A549 (cell line): Measurements from ENCODE around the gene MSI2. TPM values are rescaled to one million over a fixed set of nuclear protein-coding genes. Genes with fewer than 3 reads are reported as not detected.
A peak's percentile ranks its signal among the peaks of the same experiment; 100 is the strongest.

Experiments
- ATAC-seq, 2 experiments: fragments of 200-7000 bp in 1 of 2; fragments of >200 bp in 1 of 2; cut with Nextera tagmentation in 1 of 2; cut with Tn5 transposase in 1 of 2; 3 replicates each; pipeline versions ENCODE4 v1.8.0 to v1.9.1; 2018 to 2020; ENCODE audit warnings: mild to moderate bottlenecking in 1 of 2, moderate library complexity in 1 of 2
- CTCF ChIA-PET: fragments of 300-600 bp; sonication (Branson Sonifier 250); formaldehyde crosslinking; extraction: SDS; loops from one replicate; lab custom pipeline; 2021; ENCODE audit warnings: antibody characterized with exemption, inconsistent platforms; lab: Yijun Ruan, JAX
- POLR2A ChIA-PET: fragments of 350-600 bp; formaldehyde crosslinking; extraction: SDS; loops from one replicate; lab custom pipeline; 2021; ENCODE audit warnings: antibody characterized with exemption, inconsistent platforms; lab: Yijun Ruan, JAX
- DNase-seq, 2 experiments: peaks; one replicate each; pipeline versions ENCODE4 v3.0.0 to v3.0.0-alpha.2; 2011 to 2016; ENCODE audit warnings: low read depth in 1 of 2, low spot score in 1 of 2
- FAIRE-seq: peaks from 2 replicates; lab custom pipeline; 2011; peaks lifted over from hg19 to GRCh38; lab: Jason Lieb, UNC
- H3K27ac ChIP-seq, 2 experiments: fragments of >200 bp; sonication (Bioruptor Twin); formaldehyde crosslinking; 3 replicates each; pipeline ENCODE4 v1.5.1; 2016 to 2017
- H3K4me1 ChIP-seq: fragments of >200 bp; sonication (Bioruptor Twin); formaldehyde crosslinking; 3 replicates; pipeline ENCODE4 v1.6.1; 2016
- H3K4me2 ChIP-seq: fragments of >200 bp; sonication (Bioruptor Twin); formaldehyde crosslinking; 3 replicates; pipeline ENCODE4 v1.6.1; 2016
- H3K4me3 ChIP-seq: fragments of >200 bp; sonication (Bioruptor Twin); formaldehyde crosslinking; 3 replicates; pipeline ENCODE4 v1.5.1; 2016
- H3K9me3 ChIP-seq: fragments of >200 bp; sonication (Bioruptor Twin); formaldehyde crosslinking; 3 replicates; pipeline ENCODE4 v1.6.1; 2016
- ATOH8 ChIP-seq: fragments of 250-450 bp; sonication (Bioruptor Pico); IDR thresholded peaks from 2 replicates; pipeline ENCODE4 v1.5.0; 2020; ENCODE audit warnings: low read depth, mild to moderate bottlenecking, moderate library complexity
- CBX2 ChIP-seq: fragments of 200-600 bp; sonication (generic); IDR thresholded peaks from 2 replicates; pipeline ENCODE4 v1.6.1; 2016; ENCODE audit warnings: low read depth, mild to moderate bottlenecking, borderline replicate concordance
- EP300 ChIP-seq, 2 experiments: fragments of >200 bp; sonication (Bioruptor Twin); formaldehyde crosslinking; IDR thresholded peaks; 2 replicates in 1 of 2; 3 replicates in 1 of 2; pipeline ENCODE4 v1.6.1; 2016 to 2017
- FOSL2 ChIP-seq, 2 experiments: fragments of 450-650 bp in 1 of 2; fragments of >200 bp in 1 of 2; sonication (Bioruptor Twin) in 1 of 2; formaldehyde crosslinking; IDR thresholded peaks; 2 replicates each; pipeline versions ENCODE4 v1.5.0 to v1.6.1; 2016 to 2020; ENCODE audit warnings: mild to moderate bottlenecking in 1 of 2, moderate library complexity in 1 of 2
- FOXS1 ChIP-seq: fragments of 250-450 bp; sonication (Bioruptor Pico); IDR thresholded peaks from 2 replicates; pipeline ENCODE4 v1.5.0; 2020; ENCODE audit warnings: mild to moderate bottlenecking, moderate library complexity
- HOXA7 ChIP-seq: fragments of 250-450 bp; sonication (Bioruptor Pico); IDR thresholded peaks from 2 replicates; pipeline ENCODE4 v1.5.0; 2020; ENCODE audit warnings: mild to moderate bottlenecking, moderate library complexity
- HOXB13 ChIP-seq: fragments of 250-450 bp; sonication (Bioruptor Pico); IDR thresholded peaks from 2 replicates; pipeline ENCODE4 v1.5.0; 2020; ENCODE audit warnings: low read depth, mild to moderate bottlenecking, moderate library complexity
- JUNB ChIP-seq: fragments of >200 bp; sonication (Bioruptor Twin); formaldehyde crosslinking; IDR thresholded peaks from 2 replicates; pipeline ENCODE4 v1.6.1; 2016
- PHF8 ChIP-seq: fragments of 200-600 bp; sonication (generic); IDR thresholded peaks from 2 replicates; pipeline ENCODE4 v1.6.1; 2016; ENCODE audit warnings: low read depth, mild to moderate bottlenecking, antibody characterized with exemption, moderate library complexity, borderline replicate concordance
- POLR2AphosphoS2 ChIP-seq: conservative IDR thresholded peaks from 2 replicates; pipeline ENCODE4 v1.6.1; 2012; ENCODE audit warnings: low read length, improper control_type of control experiment, inconsistent platforms
- RAD21 ChIP-seq, 2 experiments: fragments of >200 bp in 1 of 2; sonication (Bioruptor Twin) in 1 of 2; formaldehyde crosslinking in 1 of 2; IDR thresholded peaks in 1 of 2; conservative IDR thresholded peaks in 1 of 2; 2 replicates in 1 of 2; 3 replicates in 1 of 2; pipeline ENCODE4 v1.6.1; 2012 to 2018; ENCODE audit warnings: inconsistent platforms in 1 of 2
- RNF2 ChIP-seq: fragments of 200-600 bp; sonication (generic); IDR thresholded peaks from 2 replicates; pipeline ENCODE4 v1.6.1; 2016; ENCODE audit warnings: low read depth, mild to moderate bottlenecking, antibody characterized with exemption, moderate library complexity, borderline replicate concordance
- SMC3 ChIP-seq: fragments of >200 bp; sonication (Bioruptor Twin); formaldehyde crosslinking; IDR thresholded peaks from 3 replicates; pipeline ENCODE4 v1.6.1; 2018; ENCODE audit warnings: inconsistent platforms
- TFCP2L1 ChIP-seq: fragments of 250-450 bp; sonication (Bioruptor Pico); IDR thresholded peaks from 2 replicates; pipeline ENCODE4 v1.5.0; 2021; ENCODE audit warnings: mild to moderate bottlenecking
- TP53 ChIP-seq: fragments of 250-450 bp; sonication (Bioruptor Pico); IDR thresholded peaks from 2 replicates; pipeline ENCODE4 v1.5.0; 2021; ENCODE audit warnings: mild to moderate bottlenecking, moderate library complexity
- WGBS: methylation state at CpG from one replicate; pipeline ENCODE4 v1.1.6; 2017; ENCODE audit errors: missing lambda C conversion rate; 5-methylcytosine and 5-hydroxymethylcytosine counted together
- polyA plus RNA-seq, 4 experiments: library from polyadenylated mRNA; depleted of rRNA in 3 of 4; stranded (reverse); fragments of >200 nt; fragmentation: RNase III in 1 of 4; extraction: RNeasy Plus Mini Kit Qiagen cat#74134 plus additional on column Dnase treatment in 1 of 4; gene quantifications; 2 replicates in 3 of 4; 3 replicates in 1 of 4; pipeline ENCODE4 v1.2.3, GENCODE V29; 2011 to 2017
- TF ChIP-seq, protein P1 (sequence below): fragments of 150-350 bp; IDR thresholded peaks from 2 replicates; pipeline ENCODE4 v1.6.1; 2014; ENCODE audit warnings: low read depth, mild to moderate bottlenecking, low read length
- TF ChIP-seq, protein P2 (sequence below): fragments of >200 bp; sonication (Bioruptor Twin); formaldehyde crosslinking; IDR thresholded peaks from 2 replicates; pipeline ENCODE4 v1.6.1; 2016

The MSI2 gene
- polyA plus RNA-seq, 2 of the 4 experiments (the other 2 are of a cell fraction) = 43.6 to 44.4 TPM

GRCh38 chr17:57210224-57210553 lies 46.1 kb upstream of the MSI2 start:
- FAIRE-seq = peak; percentile 65
- no peak overlapping the region for H3K4me3 ChIP-seq
- CTCF ChIA-PET = interaction anchor here (1.5 to 1.6 kb wide), 2 partner anchors 27 to 573 kb away, joined by 3 to 5 read pairs; no protein-coding TSS in a partner anchor
- H3K27ac ChIP-seq = no peak overlapping the region; a peak in 2 of 6 replicates
- ATAC-seq = peak in 1 of 2 experiments; percentile 27; a peak in 1 of 6 replicates
- DNase-seq = no peak
- POLR2A ChIA-PET = no interaction called here
- TF ChIP-seq FOSL2 (IDR thresholded peaks at IDR 0.05) (no peak), FOSL2 (CRISPR knock-in tag; IDR thresholded peaks at IDR 0.05) (0 out of 2 replicates have a peak, but pooled peaks have one; percentile 21), ATOH8 (CRISPR knock-in tag) (no peak)
- peaks cover 21% of the 10 kb centered on the region for H3K9me3 ChIP-seq
- H3K4me1 ChIP-seq = peaks cover 25% of the 10 kb centered on the region
- H3K4me2 ChIP-seq = peak overlapping the region; percentile 41; the same call in 1 of the 3 replicates

- POLR2A ChIA-PET = no interaction called here
- no peak for FAIRE-seq
These were observed 45.3 kb upstream of the MSI2 start for GRCh38 chr17:57210972-57211411.

GRCh38 chr17:57211543-57211942 lies 44.8 kb upstream of the MSI2 start:
- Histone ChIP-seq H3K4me2 (peak overlapping the region; percentile 41), H3K4me1 (peaks cover 26% of the 10 kb centered on the region), H3K27ac (peak overlapping the region in 1 of 2 experiments; percentile 33; a peak in 1 of 6 replicates), H3K4me3 (no peak overlapping the region), H3K9me3 (peaks cover 21% of the 10 kb centered on the region)
- WGBS = 16% methylated on average over 4 of the region's 4 CpGs
- CTCF ChIA-PET = interaction anchor here (0.6 to 2.8 kb wide), 5 partner anchors 31 to 622 kb away, joined by 3 to 14 read pairs (median 3); no protein-coding TSS in a partner anchor
- FAIRE-seq = no peak
- TF ChIP-seq RNF2 = no peak
- no peak for TF ChIP-seq POLR2AphosphoS2
- no peak for TF ChIP-seq FOSL2 (IDR thresholded peaks at IDR 0.05)
- no peak for TF ChIP-seq FOSL2 (CRISPR knock-in tag; IDR thresholded peaks at IDR 0.05)
- TF ChIP-seq CBX2 = no peak
- TF ChIP-seq HOXA7 (CRISPR knock-in tag) = no peak
- no peak for TF ChIP-seq HOXB13 (CRISPR knock-in tag)
- TF ChIP-seq PHF8 = no peak
- TF ChIP-seq, protein P1, sequence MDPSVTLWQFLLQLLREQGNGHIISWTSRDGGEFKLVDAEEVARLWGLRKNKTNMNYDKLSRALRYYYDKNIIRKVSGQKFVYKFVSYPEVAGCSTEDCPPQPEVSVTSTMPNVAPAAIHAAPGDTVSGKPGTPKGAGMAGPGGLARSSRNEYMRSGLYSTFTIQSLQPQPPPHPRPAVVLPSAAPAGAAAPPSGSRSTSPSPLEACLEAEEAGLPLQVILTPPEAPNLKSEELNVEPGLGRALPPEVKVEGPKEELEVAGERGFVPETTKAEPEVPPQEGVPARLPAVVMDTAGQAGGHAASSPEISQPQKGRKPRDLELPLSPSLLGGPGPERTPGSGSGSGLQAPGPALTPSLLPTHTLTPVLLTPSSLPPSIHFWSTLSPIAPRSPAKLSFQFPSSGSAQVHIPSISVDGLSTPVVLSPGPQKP = no peak
- TF ChIP-seq JUNB = no peak
- TF ChIP-seq EP300 (IDR thresholded peaks at IDR 0.05) = no peak
- TF ChIP-seq TFCP2L1 (CRISPR knock-in tag) = no peak
- no peak for TF ChIP-seq RAD21 (conservative IDR thresholded peaks at IDR 0.05 in 1 of 2, IDR thresholded peaks at IDR 0.05 in 1 of 2)
- no peak for TF ChIP-seq FOXS1 (CRISPR knock-in tag)
- TF ChIP-seq, protein P2, sequence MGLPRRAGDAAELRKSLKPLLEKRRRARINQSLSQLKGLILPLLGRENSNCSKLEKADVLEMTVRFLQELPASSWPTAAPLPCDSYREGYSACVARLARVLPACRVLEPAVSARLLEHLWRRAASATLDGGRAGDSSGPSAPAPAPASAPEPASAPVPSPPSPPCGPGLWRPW = no peak
- no peak for TF ChIP-seq TP53 (CRISPR knock-in tag)
- POLR2A ChIA-PET = no interaction called here
- peak; percentile 17 to 33 for DNase-seq
- ATAC-seq = peak; percentile 81 to 84; a peak in 5 of 6 replicates

More at GRCh38 chr17:57210972-57211411, 45.3 kb upstream of the MSI2 start:
- peak; percentile 69 to 78 for ATAC-seq
- H3K27ac ChIP-seq = peak overlapping the region; percentile 31 to 37; a peak in 4 of 6 replicates
- TF ChIP-seq SMC3 = no peak
- peaks cover 26% of the 10 kb centered on the region for H3K4me1 ChIP-seq
- H3K9me3 ChIP-seq = peaks cover 21% of the 10 kb centered on the region
- no peak overlapping the region for H3K4me3 ChIP-seq
- peak overlapping the region; percentile 41 for H3K4me2 ChIP-seq
- CTCF ChIA-PET = interaction anchor here (1.0 to 2.8 kb wide), 4 partner anchors 32 to 622 kb away, joined by 3 to 14 read pairs (median 4); no protein-coding TSS in a partner anchor
- peak in 1 of 2 experiments; percentile 15 for DNase-seq
- WGBS = 34% methylated on average over 3 of the region's 3 CpGs
